Measurements from ENCODE around the gene PALM3.

Gene PALM3

DNA sequence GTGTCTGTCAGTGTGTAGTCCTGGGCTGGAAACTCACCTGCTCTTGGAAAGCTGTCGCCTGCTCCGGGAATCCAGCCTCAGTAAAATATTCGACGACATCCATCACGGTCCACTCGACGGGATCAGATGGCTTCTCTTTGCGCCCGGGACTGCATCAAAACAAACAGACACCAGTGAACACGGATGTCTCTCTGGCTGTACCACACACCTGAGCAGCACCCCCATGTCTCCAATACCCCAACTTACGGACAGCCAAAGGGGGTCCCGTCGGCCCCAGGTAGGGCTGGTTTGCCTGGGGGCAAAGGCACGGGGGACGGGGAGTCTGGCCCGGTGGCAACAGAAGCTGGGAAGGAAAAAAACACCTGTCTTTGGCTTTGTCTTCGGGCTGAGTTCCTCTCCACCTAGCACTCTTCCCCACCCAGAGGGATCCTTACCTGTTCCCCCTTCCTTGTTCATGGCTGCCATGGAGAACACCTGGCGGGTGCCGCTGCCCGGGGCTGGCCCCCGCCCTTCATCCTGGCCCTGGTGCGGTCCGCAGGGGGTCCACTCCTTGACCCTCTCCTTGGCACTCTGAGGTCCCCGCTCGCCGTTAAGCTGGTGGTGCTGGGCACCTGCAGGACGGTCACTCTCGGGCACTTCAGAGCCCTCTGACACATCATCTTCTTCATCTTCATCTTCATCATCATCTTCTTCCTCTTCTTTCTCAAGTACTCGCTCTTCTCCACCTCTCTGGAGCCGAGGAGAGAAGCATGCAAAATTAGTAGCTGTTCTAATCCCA is 26.9 kb upstream of the PALM3 start:
- no peak for DNase-seq

DNA sequence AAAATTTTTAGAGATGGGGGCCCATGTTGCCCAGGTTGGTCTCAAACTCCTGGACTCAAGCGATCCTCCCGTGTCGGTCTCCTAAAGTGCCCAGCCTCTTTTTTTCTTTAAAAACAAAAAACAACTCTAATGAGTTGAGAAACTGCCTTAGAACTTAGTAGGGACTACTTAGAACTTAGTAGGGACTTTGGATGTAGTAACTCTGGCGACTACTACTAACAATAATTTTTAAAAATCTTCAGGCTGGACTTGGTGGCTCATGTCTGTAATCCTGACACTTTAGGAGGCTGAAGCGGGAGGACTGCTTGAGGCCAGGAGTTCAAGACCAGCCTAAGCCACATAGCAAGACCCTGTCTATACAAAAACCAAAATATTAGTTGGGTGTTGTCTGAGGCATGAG is 24.2 kb upstream of the PALM3 start:
- no peak for DNase-seq

DNA sequence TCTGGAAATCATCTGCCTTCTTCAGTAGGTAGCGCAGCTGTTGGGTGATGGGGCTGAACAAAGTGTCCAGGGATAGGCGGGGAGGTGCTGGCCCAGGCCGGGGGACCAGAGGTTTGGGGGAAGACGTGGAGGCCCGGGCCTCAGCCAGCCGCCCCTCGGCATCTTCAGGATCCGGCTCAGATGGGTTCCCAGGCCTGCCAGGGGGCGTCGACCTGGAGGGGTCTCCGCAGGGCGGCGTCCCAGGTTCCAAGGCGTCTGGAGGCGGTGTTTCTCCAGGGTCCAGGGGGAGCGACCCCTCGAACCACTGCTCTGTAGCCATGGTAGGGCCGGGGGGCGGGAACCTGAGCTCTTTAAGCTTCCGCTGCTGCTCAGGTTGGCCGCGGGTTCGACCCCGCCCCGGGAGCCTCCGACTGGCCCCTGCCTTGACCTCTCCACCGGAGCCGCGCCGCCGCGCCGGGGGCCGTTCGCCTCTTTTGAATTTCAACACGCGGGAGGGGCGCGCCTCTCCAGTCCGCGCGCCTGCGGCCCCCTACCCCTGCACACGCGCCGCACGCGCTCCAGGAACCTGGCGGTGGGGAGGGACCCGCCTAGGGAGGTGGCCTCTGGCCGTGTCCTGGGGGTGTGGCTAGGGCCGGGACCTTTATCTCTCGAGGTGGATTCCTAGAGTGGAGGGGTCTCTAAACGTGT is 23.6 kb upstream of the PALM3 start, which contains the start of gene C19orf67:
Gene C19orf67 (minus strand): TSS at position 475 of the 687 bp plus-strand sequence. CDS start 156 bp downstream, at position 319.
- DNase-seq: no peak

DNA sequence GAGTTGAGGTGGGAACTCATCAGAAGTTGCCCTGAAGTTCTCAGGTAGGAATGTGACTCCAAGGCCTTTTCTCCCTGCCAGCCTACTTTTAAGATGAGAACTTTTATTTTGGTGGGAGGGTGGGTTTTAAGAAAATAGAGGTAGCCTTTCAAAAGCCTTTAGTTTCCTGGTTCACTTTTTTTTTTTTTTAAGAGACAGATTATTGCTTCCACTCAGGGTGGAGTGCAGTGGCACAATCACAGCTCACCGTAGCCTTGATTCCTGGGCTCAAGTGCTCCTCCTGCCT is 20.7 kb upstream of the PALM3 start:
- no peak for DNase-seq

DNA sequence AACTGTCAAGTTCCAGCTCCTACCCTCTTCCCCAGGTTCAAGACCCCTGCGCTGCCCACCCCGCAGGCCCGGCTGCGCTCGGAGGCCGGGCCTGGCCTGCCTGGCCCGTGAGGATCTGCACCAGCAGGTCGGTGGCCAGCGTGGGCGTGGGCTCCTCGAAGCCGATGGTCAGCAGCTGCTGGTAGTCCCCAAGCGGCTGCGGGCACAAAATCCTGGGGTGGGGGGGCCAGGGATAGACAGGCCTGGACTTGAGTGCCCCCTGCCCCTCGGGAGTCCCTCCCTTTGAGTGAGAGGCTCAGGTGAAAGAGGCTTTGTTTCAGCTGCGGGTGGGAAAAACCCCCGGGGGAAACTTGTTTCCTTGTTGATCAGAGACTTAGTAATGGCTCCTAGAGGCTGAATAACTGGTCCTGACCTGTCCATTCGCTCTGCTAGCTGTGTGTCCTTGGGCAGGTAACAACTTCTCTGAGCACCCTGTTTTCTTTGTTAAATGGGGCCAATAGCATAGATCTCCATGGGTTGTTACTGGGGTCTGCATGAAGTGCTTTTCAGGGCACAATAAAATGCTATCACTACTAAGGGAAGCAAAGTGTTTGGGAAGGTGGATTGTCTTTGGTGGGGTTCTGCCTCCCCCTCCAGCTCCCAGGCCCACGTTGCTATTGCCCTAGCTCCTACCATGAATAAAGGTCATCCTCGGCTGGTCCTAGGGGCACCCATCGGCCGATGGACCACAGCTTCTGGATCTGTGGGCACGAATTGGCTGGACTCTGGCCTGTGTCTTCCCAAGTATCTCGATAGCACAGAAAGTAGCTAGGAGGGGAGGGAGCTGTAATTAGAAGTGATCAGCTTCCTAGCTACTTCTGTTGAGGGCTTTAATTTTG is 20.2 kb upstream of the PALM3 start:
- no peak for DNase-seq

DNA sequence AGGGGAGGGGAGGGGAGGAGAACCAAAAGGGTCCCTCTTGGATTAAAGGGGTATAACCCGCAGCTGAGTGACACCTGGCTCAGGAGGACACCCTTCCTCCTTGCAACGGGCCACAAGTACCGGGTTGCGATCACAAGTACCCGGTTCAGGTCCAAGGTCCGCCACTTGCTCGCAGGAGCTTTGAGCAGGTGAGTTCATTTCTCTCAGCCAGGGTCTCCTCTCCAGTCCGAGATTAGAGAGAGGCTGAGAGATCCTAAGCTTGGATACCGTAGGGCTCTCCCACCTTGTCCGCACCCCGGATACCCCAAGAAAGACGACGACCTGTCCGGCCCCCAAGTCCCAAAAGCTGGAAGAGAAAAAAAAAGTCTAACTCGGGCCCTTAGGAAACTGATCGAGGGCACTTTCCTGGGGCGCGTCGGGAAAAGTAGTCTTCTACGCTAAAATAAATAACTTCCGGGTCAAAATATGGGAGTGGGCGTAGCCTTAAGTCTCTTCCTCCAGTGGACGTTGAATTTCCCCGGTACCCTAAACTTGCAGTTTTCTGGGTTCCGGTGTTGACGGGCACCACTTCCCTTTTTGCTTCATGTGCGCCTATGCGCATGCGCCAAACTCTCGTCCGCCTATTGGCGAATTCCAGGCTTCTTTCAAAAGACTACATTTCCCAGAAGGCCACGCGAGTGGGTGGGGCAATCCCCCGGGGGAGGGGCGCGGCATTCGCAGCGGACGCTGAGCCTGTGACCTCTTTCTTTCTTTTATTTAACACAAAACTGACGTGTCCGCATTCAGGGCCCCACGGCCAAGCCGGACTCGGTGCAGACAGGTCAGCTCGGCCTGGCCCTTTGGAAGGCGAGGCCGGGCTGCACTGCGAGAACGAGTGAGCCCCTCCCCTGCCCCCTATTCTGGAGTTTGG is 19.3 kb upstream of the PALM3 start:
- peak; percentile 98 for DNase-seq

DNA sequence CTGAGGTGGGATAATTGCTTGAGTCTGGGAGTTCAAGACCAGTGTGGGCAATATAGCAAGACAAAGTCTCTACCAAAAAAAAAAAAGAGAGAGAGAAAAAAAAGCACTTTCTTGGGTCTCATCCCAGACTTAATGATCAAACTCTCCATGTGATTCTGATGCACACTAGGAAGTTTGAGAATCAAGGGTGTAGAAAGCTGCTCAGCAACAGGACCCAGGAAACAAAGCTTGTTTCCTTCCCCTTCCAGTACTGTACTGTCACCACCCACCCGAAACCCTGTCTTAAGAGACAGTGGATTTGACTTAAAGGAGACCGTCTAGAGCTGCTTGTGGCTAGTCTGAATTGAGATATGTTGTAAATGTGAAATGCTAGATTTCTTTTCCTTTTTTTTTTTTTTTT is 16.5 kb upstream of the PALM3 start:
- no peak for DNase-seq

DNA sequence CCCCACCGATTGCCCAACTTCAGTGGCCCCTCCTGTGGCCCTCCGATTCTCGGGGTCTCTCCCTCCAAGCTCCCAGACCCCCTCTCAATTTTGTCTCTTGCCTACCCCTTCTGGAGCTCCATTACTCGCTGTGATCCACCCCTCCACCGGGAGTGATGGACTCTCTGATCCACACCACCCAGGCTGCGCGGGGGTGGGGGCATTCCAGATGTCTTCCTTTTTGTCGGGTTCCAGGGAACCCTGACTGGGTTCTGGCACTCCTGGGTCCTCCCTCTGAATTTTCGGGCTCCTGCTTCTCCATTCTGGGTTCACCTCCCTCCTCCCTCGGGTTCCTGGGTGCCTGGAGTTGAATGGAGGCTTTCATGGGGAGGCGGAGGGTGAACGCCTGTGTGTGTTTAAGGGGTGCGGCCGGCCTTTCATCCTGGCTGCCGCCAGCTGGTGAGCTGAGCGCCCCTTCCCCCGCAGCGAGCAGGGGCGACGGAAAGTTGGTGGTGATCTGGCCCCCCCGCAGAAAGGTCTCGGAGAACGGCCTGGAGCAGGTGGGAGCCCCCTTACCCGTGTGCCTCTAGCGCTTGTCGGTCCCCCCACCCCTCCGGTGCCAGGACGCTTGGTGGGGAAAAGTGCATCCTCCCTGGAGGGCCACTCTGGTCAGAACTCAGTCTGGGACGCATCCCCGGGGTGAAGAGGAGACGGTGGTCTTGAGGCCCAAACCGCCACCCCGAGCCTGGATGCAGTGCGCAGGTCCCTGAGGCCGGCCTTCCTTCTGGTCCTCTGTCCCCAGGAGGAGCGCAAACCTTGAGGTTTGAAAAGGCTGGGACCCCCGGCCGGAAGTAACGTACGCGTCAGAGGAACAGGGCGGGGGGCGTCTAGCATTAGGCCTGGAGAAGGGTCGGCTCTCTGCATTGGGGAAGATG is 12.3 kb upstream of the PALM3 start:
- no peak for DNase-seq

DNA sequence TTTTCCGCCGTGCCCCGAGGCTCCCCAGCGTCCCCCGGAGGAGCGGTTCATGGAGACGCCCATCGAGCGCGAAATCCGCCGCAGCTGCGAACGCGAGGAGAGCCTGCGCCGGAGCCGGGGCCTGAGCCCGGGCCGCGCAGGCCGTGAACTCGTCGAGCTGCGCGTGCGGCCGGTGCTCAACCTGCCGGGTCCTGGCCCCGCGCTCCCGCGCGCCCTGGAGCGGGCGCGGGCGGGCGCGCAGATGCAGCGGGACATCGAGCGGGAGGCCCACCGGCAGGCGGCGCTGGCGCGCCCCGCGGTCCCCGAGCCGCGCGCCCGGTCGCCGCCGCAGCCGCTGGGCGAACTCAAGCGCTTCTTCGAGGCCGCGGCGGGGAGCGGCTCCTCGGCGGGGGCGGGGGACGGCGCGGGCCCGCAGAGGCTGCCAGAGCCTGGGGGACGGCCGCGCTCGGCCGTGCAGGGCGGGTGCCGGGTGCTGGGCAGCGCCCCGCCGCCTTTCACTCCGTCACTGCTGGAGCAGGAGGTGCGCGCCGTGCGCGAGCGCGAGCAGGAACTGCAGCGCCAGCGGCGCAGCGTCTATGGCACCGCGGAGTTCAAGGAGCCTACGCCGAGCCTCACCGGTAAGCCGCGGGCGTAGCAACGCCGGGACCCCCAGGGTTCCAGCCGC is 11.5 kb upstream of the PALM3 start:
- DNase-seq: no peak

DNA sequence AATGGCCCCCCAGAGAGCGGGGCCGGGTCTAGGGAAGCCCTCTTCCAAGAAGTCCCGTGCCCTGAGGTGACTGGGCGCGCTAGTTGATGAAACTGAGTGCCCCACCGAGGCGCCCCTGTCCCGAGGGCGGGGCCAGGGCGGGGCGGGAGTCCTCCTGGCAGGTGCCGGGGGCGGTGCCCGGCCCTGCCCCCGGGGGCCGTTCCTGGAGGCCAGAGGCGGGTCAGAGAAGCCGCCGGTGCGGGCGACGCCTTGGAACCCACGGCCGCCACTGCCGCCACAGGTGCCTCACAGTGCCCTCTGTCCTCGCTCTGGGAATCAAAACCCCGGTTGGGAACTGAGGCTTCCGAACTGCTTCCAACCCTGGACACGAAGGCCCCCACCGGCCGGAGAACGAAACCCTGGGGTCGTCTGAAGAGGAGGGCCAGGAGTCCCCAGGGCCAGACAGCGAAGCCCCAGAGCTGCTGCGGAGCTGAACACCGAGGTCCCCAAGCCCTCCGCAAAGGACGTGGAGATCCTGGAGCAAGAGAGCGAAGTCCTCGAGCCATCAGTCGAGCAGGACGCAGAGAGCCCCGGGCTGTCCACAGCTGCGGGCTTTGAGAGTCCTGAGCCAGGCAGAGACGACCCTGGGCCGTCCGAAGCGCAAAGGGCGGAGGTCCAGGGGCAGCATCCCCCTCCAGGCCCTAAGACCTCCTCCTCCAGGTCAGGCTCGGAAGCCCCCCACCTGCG is 10.8 kb upstream of the PALM3 start, which contains the start of gene MISP3:
Gene MISP3 (plus strand): TSS at position 252 of the 726 bp plus-strand sequence. CDS start 524 bp downstream, outside the sequence.
- no peak for DNase-seq

DNA sequence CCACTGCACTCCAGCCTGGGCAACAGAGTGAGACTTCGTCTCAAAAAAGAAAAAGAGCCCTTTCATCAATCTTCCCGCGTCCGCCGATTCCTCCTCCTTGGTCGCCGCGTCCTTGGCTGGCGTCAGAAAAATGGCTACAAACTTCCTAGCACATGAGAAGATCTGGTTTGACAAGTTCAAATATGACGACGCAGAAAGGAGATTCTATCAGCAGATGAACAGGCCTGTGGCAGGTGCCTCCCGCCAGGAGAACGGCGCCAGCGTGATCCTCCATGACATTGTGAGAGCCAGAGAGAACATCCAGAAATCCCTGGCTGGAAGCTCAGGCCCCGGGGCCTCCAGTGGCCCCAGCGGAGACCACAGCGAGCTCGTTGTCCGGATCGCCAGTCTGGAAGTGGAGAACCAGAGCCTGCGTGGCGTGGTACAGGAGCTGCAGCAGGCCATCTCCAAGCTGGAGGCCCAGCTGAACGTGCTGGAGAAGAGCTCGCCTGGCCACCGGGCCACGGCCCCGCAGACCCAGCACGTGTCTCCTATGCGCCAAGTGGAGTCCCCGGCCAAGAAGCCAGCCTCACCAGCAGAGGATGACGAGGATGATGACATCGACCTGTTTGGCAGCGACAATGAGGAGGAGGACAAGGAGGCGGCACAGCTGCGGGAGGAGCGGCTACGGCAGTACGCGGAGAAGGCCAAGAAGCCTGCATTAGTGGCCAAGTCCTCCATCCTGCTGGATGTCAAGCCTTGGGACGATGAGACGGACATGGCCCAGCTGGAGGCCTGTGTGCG is 8.6 kb upstream of the PALM3 start:
- no peak for DNase-seq

DNA sequence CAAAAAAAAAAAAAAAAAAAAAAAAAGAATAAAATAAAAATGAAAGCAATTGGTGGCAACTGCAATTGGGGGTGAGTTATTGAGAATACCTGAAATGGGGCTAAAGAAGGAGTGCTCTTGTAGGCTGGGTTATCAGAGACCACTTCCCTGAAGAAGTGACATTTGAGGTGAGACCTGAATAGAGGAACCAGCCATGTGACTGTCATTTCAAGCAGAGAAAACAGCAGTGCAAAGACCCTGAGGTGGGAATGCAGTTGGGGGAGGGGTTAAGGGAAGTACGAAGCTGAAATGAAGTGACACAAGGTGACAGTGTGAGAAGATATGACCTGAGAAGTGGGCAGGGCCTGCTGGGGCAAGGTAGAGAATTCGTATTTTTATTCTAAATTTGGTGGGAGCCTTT is 4.3 kb upstream of the PALM3 start:
- DNase-seq: no peak

DNA sequence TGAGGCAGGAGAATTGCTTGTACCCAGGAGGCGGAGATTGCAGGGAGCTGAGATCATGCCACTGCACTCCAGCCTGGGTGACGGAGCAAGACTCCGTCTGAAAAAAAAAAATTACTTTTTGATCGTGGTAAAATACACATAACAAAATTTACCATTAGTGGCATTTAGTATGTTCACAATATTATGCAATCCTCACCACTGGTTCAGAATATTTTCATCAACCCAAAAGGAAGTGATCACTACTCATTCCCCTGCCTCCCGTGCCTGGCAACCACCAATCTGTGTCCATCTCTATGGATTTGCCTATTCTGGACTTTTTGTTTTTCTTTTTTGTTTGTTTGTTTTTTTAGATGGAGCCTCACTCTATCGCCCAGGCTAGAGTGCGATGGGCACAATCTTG is 1.2 kb upstream of the PALM3 start:
- DNase-seq: no peak

DNA sequence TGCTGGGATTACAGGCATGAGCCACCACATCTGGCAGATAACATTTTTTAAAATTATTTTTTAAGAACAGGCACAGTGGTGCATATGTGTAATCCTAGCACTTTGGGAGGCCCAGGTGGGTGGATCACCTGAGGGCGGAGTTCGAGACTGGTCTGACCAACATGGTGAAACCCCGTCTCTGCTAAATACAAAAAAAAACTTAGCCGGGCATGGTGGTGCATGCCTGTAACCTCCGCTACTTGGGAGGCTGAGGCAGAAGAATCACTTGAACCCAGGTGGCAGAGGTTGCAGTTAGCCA is 631 bp upstream of the PALM3 start:
- no peak for DNase-seq

DNA sequence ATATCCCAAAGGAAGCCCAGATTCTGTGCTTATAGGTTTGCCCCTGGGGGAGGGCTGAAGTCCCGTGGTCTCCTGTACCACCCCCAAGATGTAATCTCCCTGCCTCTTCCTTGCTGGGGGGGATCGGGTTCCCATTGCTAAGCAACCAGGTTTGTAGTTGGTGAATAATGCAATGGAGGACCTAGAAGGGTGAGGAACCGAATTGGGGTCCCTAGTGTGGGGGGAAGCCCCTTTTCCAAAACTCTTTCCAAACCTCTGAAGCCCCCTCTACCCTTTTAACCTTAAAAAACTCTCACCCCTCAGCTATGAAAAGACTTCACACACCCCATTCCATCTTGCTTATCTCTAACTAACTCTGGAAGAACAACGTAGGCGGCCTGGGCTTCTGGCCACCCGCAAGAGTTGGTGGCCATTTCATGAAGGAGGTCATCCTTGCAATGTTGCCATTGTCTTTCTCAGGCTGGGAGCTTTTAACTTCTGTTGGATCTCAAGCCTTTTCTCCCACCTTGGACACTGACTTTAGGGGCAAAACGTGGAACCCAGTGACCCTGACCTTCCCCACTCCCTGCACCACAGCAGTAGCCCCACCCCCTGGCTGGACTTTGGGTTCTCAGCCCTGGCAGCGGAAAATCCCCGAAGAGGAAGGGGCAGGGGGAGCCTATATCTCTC is 661 bp downstream of the PALM3 start:
- no peak for DNase-seq

DNA sequence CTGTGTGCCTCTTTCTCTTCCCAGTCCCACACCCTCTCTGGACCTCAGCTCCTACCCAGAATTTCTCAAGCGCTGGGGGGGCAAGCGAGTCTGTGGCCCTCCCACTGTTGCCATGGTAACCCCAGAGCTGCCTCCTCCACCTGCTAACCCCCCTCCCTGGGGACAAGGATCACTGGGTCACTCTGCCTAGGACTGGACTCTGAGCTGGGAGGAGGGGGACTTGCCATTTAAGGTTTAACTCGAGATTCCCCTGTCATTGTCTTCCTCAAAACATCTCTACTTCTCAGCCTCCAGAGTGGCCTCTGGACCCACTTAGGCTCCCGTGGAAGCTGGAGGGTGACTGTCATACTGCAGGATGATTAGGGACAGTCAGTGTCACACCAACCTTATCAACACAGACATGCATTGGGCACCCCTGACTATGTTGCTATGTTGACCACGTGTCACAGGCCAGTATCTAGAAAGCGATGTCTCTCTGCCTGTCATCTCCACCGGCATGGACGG is 2.2 kb downstream of the PALM3 start:
- DNase-seq: no peak

DNA sequence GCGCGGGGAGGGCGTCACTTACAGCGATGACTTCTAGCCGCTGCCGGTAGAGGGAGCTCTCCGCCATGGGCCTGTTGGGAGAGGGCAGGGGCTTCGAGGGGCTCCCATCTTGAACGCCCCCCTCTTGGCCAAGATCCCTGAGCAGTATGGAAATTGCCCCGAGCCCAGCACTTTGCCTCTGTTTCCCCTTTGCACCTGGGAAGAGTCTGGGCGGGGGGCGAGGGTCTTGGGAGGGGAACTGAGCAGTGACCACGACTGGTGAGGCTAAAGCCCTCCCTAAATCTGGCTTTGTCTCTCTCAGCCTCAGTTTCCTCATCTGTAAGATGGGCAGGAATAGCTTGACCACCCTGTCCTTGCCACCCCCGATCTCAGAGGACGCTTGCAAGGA is 2.8 kb downstream of the PALM3 start:
- no peak for DNase-seq

DNA sequence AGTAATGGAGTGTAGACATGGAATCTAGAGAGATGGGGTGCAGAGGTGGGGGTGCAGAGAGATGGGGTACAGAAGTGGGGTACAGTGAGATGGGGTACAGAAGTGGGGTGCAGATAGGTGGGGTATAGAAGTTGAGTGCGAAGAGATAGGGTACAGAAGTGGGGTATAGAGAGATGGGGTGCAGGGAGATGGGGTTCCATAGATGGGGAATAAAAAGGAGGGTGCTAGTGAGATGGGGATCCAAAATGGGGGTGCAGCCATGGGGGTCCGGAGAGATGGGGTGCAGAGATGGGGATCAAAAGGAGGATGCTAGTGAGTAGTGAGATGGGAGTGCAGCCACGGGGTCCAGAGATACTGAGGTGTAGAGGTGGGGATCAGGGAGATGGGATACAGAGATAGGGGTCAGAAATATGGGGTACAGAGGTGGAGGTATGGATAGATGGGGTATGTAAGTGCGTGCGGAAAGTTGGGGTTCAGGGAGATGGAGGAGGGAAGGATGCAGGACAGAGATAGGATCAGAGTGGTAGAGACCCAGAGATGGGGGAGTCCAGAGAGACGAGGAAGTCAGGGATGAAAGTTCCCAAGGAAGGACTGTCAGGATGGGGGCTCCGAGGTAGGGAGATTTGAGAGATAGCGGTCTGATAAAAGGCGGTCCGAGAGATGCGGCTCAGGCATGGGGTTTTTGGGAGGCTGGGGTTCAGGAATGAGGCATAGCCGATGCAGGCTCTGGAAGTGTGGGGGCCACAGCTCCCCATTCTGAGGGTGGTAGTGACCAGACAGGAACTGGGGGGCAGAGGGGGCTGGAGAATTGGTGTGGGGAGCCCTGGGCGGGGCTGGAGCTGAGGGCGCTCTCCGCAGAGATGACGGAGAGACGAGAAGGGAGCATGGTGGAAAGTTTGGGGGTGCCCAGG is 3.4 kb downstream of the PALM3 start:
- DNase-seq: no peak
